ENCODE measurements around the gene KNDC1.

KNDC1 gene

GRCh38 chr10:133209641-133210040 lies 49.6 kb downstream of the KNDC1 start:
- H3K4me3 ChIP-seq (ENCODE audit: low read depth, low read length), result no peak overlapping the region
- TF ChIP-seq PRDM6 (tag by site-specific recombination; IDR thresholded peaks at IDR 0.05) (no peak), ZNF366 (tag by site-specific recombination; conservative IDR thresholded peaks at IDR 0.05) (no peak)
- ChIA-PET CTCF (no interaction called here), POLR2A (no interaction called here)
- no peaks in the 10 kb centered on the region for H3K9me3 ChIP-seq (ENCODE audit: control insufficient read depth, insufficient read depth, low read depth, low read length)
- H3K36me3 ChIP-seq (ENCODE audit: control insufficient read depth in 2 of 2, insufficient read depth in 1 of 2, low read length in 2 of 2), result no peaks in the 10 kb centered on the region
- H3K4me1 ChIP-seq (ENCODE audit: control insufficient read depth, insufficient read depth, low read length), result no peaks in the 10 kb centered on the region; the same call in 1 of the 2 replicates
- H3K27ac ChIP-seq (ENCODE audit: extremely low read depth, low read depth, low read length), result no peak overlapping the region

GRCh38 chr10:133210398-133211140 lies 50.5 kb downstream of the KNDC1 start:
- H3K4me3 ChIP-seq (ENCODE audit: low read depth, low read length), result no peak overlapping the region
- H3K36me3 ChIP-seq (ENCODE audit: control insufficient read depth in 2 of 2, insufficient read depth in 1 of 2, low read length in 2 of 2), result no peaks in the 10 kb centered on the region
- no peaks in the 10 kb centered on the region; the same call in 1 of the 2 replicates for H3K4me1 ChIP-seq (ENCODE audit: control insufficient read depth, insufficient read depth, low read length)
- CTCF ChIA-PET, result no interaction called here
- POLR2A ChIA-PET, result no interaction called here
- no peak overlapping the region for H3K27ac ChIP-seq (ENCODE audit: extremely low read depth, low read depth, low read length)
- no peaks in the 10 kb centered on the region for H3K9me3 ChIP-seq (ENCODE audit: control insufficient read depth, insufficient read depth, low read depth, low read length)
- TF ChIP-seq ZNF626 (tag by site-specific recombination; IDR thresholded peaks at IDR 0.05), result no peak
- no peak for TF ChIP-seq MZF1 (tag by site-specific recombination; IDR thresholded peaks at IDR 0.05; ENCODE audit: borderline replicate concordance)
- no peak for TF ChIP-seq ZNF792 (tag by site-specific recombination; IDR thresholded peaks at IDR 0.05)
- peak; percentile 13; the same call in 1 of the 2 replicates for TF ChIP-seq GLIS2 (tag by site-specific recombination; IDR thresholded peaks at IDR 0.05)
- peak; percentile 96 for TF ChIP-seq KLF1 (tag by site-specific recombination; IDR thresholded peaks at IDR 0.05)
- no peak for TF ChIP-seq ZNF37A (tag by site-specific recombination; IDR thresholded peaks at IDR 0.05)

- POLR2A ChIA-PET, result no interaction called here
- Histone ChIP-seq H3K36me3 (ENCODE audit: control insufficient read depth in 2 of 2, insufficient read depth in 1 of 2, low read length in 2 of 2) (no peaks in the 10 kb centered on the region), H3K4me1 (ENCODE audit: control insufficient read depth, insufficient read depth, low read length) (no peaks in the 10 kb centered on the region; the same call in 1 of the 2 replicates), H3K27ac (ENCODE audit: extremely low read depth, low read depth, low read length) (no peak overlapping the region), H3K4me3 (ENCODE audit: low read depth, low read length) (no peak overlapping the region), H3K9me3 (ENCODE audit: control insufficient read depth, insufficient read depth, low read depth, low read length) (no peaks in the 10 kb centered on the region)
- TF ChIP-seq ZNF600 (tag by site-specific recombination; IDR thresholded peaks at IDR 0.05) (0 out of 2 replicates have a peak, but pooled peaks have one; percentile 11), ZNF610 (tag by site-specific recombination; IDR thresholded peaks at IDR 0.05; ENCODE audit: borderline replicate concordance) (no peak)
- CTCF ChIA-PET, result no interaction called here
Observed at GRCh38 chr10:133211141-133211830, 51.3 kb downstream of the KNDC1 start.

- Histone ChIP-seq H3K4me1 (ENCODE audit: control insufficient read depth, insufficient read depth, low read length) (no peaks in the 10 kb centered on the region; the same call in 1 of the 2 replicates), H3K9me3 (ENCODE audit: control insufficient read depth, insufficient read depth, low read depth, low read length) (no peaks in the 10 kb centered on the region), H3K27ac (ENCODE audit: extremely low read depth, low read depth, low read length) (no peak overlapping the region), H3K4me3 (ENCODE audit: low read depth, low read length) (no peak overlapping the region), H3K36me3 (ENCODE audit: control insufficient read depth in 2 of 2, insufficient read depth in 1 of 2, low read length in 2 of 2) (no peaks in the 10 kb centered on the region)
- POLR2A ChIA-PET, result no interaction called here
- CTCF ChIA-PET, result no interaction called here
- TF ChIP-seq ZNF843 (tag by site-specific recombination; IDR thresholded peaks at IDR 0.05), result no peak
- peak; percentile 40 for TF ChIP-seq ZBTB26 (tag by site-specific recombination; optimal IDR thresholded peaks at IDR 0.05)
- no peak for TF ChIP-seq ZNF433 (tag by site-specific recombination; IDR thresholded peaks at IDR 0.05; ENCODE audit: low read depth)
- 0 out of 2 replicates have a peak, but pooled peaks have one; percentile 8 for TF ChIP-seq ZFHX2 (tag by site-specific recombination; conservative IDR thresholded peaks at IDR 0.05)
- TF ChIP-seq ZNF529 (tag by site-specific recombination; IDR thresholded peaks at IDR 0.05; ENCODE audit: insufficient replicate concordance), result no peak
- no peak for TF ChIP-seq HOXC10 (CRISPR knock-in tag; IDR thresholded peaks at IDR 0.05)
- no peak for TF ChIP-seq SP2 (tag by site-specific recombination; IDR thresholded peaks at IDR 0.05)
- TF ChIP-seq ZNF600 (tag by site-specific recombination; IDR thresholded peaks at IDR 0.05), result 0 out of 2 replicates have a peak, but pooled peaks have one; percentile 8
- no peak for TF ChIP-seq ZNF114 (tag by site-specific recombination; IDR thresholded peaks at IDR 0.05)
- no peak for TF ChIP-seq REST (tag by site-specific recombination; IDR thresholded peaks at IDR 0.05)
Observed at GRCh38 chr10:133211959-133212852, 52.2 kb downstream of the KNDC1 start.
